HEK293T (cell line): ENCODE measurements around the gene RMND5B.

Source experiments
- FOXA1 ChIP-seq: fragments of 450-650 bp; IDR thresholded peaks from 2 replicates; pipeline ENCODE4 v1.6.1; 2016; ENCODE audit warnings: mild to moderate bottlenecking
- FOXM1 ChIP-seq: fragments of 450-650 bp; IDR thresholded peaks from 2 replicates; pipeline ENCODE4 v1.6.1; 2017; ENCODE audit warnings: mild to moderate bottlenecking, borderline replicate concordance
- HDGF ChIP-seq: fragments of 450-650 bp; IDR thresholded peaks from 2 replicates; pipeline ENCODE4 v1.6.1; 2017; ENCODE audit warnings: antibody characterized with exemption, borderline replicate concordance
- LEF1 ChIP-seq: fragments of 450-650 bp; IDR thresholded peaks from 2 replicates; pipeline ENCODE4 v1.6.1; 2017; ENCODE audit warnings: mild to moderate bottlenecking, borderline replicate concordance
- SP1 ChIP-seq: fragments of 450-650 bp; IDR thresholded peaks from 2 replicates; pipeline ENCODE4 v1.6.1; 2017
- SUZ12 ChIP-seq: fragments of 450-650 bp; IDR thresholded peaks from 2 replicates; pipeline ENCODE4 v1.6.1; 2016; ENCODE audit warnings: mild to moderate bottlenecking

GRCh38 chr5:178193251-178193809 lies 62.5 kb downstream of the RMND5B start:
- no peak for TF ChIP-seq SP1
- TF ChIP-seq FOXM1, result no peak
- TF ChIP-seq SUZ12, result no peak
- TF ChIP-seq FOXA1, result no peak
- no peak for TF ChIP-seq LEF1
- TF ChIP-seq HDGF, result no peak
